ENCODE measurements around the gene NCR2. TPM values are rescaled to one million over a fixed set of nuclear protein-coding genes. Genes with fewer than 3 reads are reported as not detected.

The NCR2 gene
- total and polyA plus RNA-seq, 9 of the 15 experiments (the other 6 are each of a cell fraction or from before 2014, with no cell fraction given), result not detected

GRCh38 chr6:41318654-41319565 is 16.5 kb upstream of the NCR2 start (continued):
- TF ChIP-seq TAF1 (IDR thresholded peaks at IDR 0.05; ENCODE audit: control insufficient read depth, extremely low read depth, insufficient read depth, low read length, severe bottlenecking), result no peak
- TF ChIP-seq PREB (CRISPR knock-in tag; IDR thresholded peaks at IDR 0.05), result no peak
- TF ChIP-seq RFX1 (IDR thresholded peaks at IDR 0.05), result no peak
- TF ChIP-seq MYNN (IDR thresholded peaks at IDR 0.05), result peak; percentile 48; the same call in 1 of the 2 replicates
- no peak for TF ChIP-seq MYNN (CRISPR knock-in tag; IDR thresholded peaks at IDR 0.05)
- no peak for TF ChIP-seq RBM39 (optimal IDR thresholded peaks at IDR 0.05; ENCODE audit: low read depth, low read length)
- TF ChIP-seq TCF3 (CRISPR knock-in tag; IDR thresholded peaks at IDR 0.05), result no peak
- no peak; the same call in 1 of the 2 replicates for TF ChIP-seq USF2 (CRISPR knock-in tag; IDR thresholded peaks at IDR 0.05)
- TF ChIP-seq ZNF282 (CRISPR knock-in tag; IDR thresholded peaks at IDR 0.05), result no peak
- no peak for TF ChIP-seq KAT2B (IDR thresholded peaks at IDR 0.05; ENCODE audit: low read depth, low read length)
- no peak for TF ChIP-seq ZNF785 (CRISPR knock-in tag; IDR thresholded peaks at IDR 0.05)
- TF ChIP-seq RCOR1 (IDR thresholded peaks at IDR 0.05; ENCODE audit: borderline replicate concordance in 1 of 2, low read depth in 2 of 2, low read length in 2 of 2), result peak in 1 of 2 experiments; percentile 88; a peak in 3 of 4 replicates
- no peak for TF ChIP-seq SIN3A (IDR thresholded peaks at IDR 0.05; ENCODE audit: borderline replicate concordance in 2 of 2, control insufficient read depth in 1 of 2, low read depth in 2 of 2, low read length in 2 of 2)
- TF ChIP-seq SRSF9 (IDR thresholded peaks at IDR 0.05; ENCODE audit: borderline replicate concordance, low read depth, low read length), result no peak
- no peak for TF ChIP-seq ZBTB8A (IDR thresholded peaks at IDR 0.05; ENCODE audit: partially characterized antibody)
- TF ChIP-seq SP2 (IDR thresholded peaks at IDR 0.05; ENCODE audit: extremely low read depth, low read depth, low read length, poor library complexity, severe bottlenecking), result no peak
- no peak for TF ChIP-seq HOMEZ (CRISPR knock-in tag; IDR thresholded peaks at IDR 0.05)
- TF ChIP-seq ZBTB17 (CRISPR knock-in tag; IDR thresholded peaks at IDR 0.05), result peak; percentile 80
- 0 out of 2 replicates have a peak, but pooled peaks have one; percentile 14 for TF ChIP-seq USF1 (CRISPR knock-in tag; IDR thresholded peaks at IDR 0.05)
- no peak for TF ChIP-seq FOXO4 (CRISPR knock-in tag; IDR thresholded peaks at IDR 0.05)
- no peak for TF ChIP-seq ZNF75A (CRISPR knock-in tag; IDR thresholded peaks at IDR 0.05)
- no peak for TF ChIP-seq DPF2 (IDR thresholded peaks at IDR 0.05)
